Endodermal cell (in vitro differentiated cells): Measurements from ENCODE around the gene DMBT1. TPM values are rescaled to one million over a fixed set of nuclear protein-coding genes. Genes with fewer than 3 reads are reported as not detected.

Source experiments
- DNase-seq: peaks from one replicate; pipeline ENCODE4 v3.0.0-alpha.2; 2017
- H3K27ac ChIP-seq: 2 replicates; pipeline ENCODE4 v1.5.1; 2013; ENCODE audit warnings: mild to moderate bottlenecking, low read depth, low read length, moderate library complexity
- H3K27me3 ChIP-seq: 2 replicates; pipeline ENCODE4 v1.6.1; 2013; ENCODE audit warnings: mild to moderate bottlenecking, low read length, moderate library complexity; ENCODE audit not compliant: insufficient read depth, control insufficient read depth, poor library complexity, severe bottlenecking
- H3K36me3 ChIP-seq: 2 replicates; pipeline ENCODE4 v1.7.0; 2013; ENCODE audit warnings: mild to moderate bottlenecking, low read length, moderate library complexity; ENCODE audit not compliant: control insufficient read depth, insufficient read depth
- H3K4me1 ChIP-seq: one replicate; pipeline ENCODE4 v1.7.0; 2013; ENCODE audit warnings: low read length; ENCODE audit not compliant: control insufficient read depth, insufficient read depth
- H3K4me3 ChIP-seq: 2 replicates; pipeline ENCODE4 v1.5.1; 2013; ENCODE audit warnings: mild to moderate bottlenecking, low read length, moderate library complexity
- H3K9ac ChIP-seq: 2 replicates; pipeline ENCODE4 v1.6.1; 2013; ENCODE audit warnings: mild to moderate bottlenecking, low read length, moderate library complexity; ENCODE audit not compliant: poor library complexity, severe bottlenecking; ENCODE audit errors: extremely low read depth
- H3K9me3 ChIP-seq: 2 replicates; pipeline ENCODE4 v1.6.1; 2013; ENCODE audit warnings: mild to moderate bottlenecking, low read length, moderate library complexity; ENCODE audit not compliant: control insufficient read depth
- H3K27ac Mint-ChIP-seq: 2 replicates; pipeline ENCODE4 v1.8.0; 2020; ENCODE audit warnings: mixed read lengths
- H3K27me3 Mint-ChIP-seq: 2 replicates; pipeline ENCODE4 v1.8.0; 2021; ENCODE audit warnings: mild to moderate bottlenecking, mixed read lengths; ENCODE audit not compliant: insufficient read depth
- H3K36me3 Mint-ChIP-seq: 2 replicates; pipeline ENCODE4 v1.8.0; 2020; ENCODE audit warnings: low read depth, mixed read lengths
- H3K4me1 Mint-ChIP-seq: 2 replicates; pipeline ENCODE4 v1.8.0; 2020; ENCODE audit warnings: mixed read lengths
- H3K4me3 Mint-ChIP-seq: 2 replicates; pipeline ENCODE4 v1.8.0; 2020; ENCODE audit warnings: mild to moderate bottlenecking, moderate library complexity, mixed read lengths
- H3K9me3 Mint-ChIP-seq: 2 replicates; pipeline ENCODE4 v1.8.0; 2020; ENCODE audit warnings: mild to moderate bottlenecking, mixed read lengths
- CTCF ChIP-seq: fragments of 200-600 bp; sonication (generic); conservative IDR thresholded peaks from 2 replicates; pipeline ENCODE4 v1.5.0; 2021; ENCODE audit warnings: antibody characterized with exemption, mild to moderate bottlenecking
- WGBS, 2 experiments: methylation state at CpG; one replicate each; pipeline versions ENCODE4 v1.1.5 to v1.1.7; 2013; ENCODE audit warnings: missing lambda C conversion rate in 2 of 2, mixed read lengths in 1 of 2; ENCODE audit not compliant: insufficient coverage in 1 of 2, insufficient read length in 1 of 2; 5-methylcytosine and 5-hydroxymethylcytosine counted together
- total RNA-seq, 2 donors: library from RNA; stranded (reverse); fragmentation: NEBNext Ultra II Directional in 1 of 2; extraction: Animal tissue kit (Norgen Biotek cat#: 25700) in 1 of 2; gene quantifications; 2 replicates in 1 of 2; 3 replicates in 1 of 2; pipeline ENCODE4 v1.2.1, GENCODE V29; 2021

The DMBT1 gene
- total RNA-seq, 2 donors from 2014 or later, result not detected

- no peak for TF ChIP-seq CTCF
- Histone ChIP-seq H3K27me3 (peaks cover 16% of the 10 kb centered on the region), H3K36me3 (no peaks in the 10 kb centered on the region), H3K4me3 (no peak overlapping the region), H3K27ac (no peak overlapping the region), H3K9me3 (no peaks in the 10 kb centered on the region), H3K9ac (no peak overlapping the region), H3K4me1 (no peaks in the 10 kb centered on the region)
- 86 to 87% methylated on average over 4 to 7 of the region's 7 CpGs for whole genome bisulfite sequencing, 2 experiments
- Mint-ChIP-seq H3K36me3 (no peaks in the 10 kb centered on the region), H3K27me3 (peaks cover 21% of the 10 kb centered on the region), H3K4me3 (no peak overlapping the region), H3K9me3 (peaks cover 3% of the 10 kb centered on the region), H3K27ac (no peak overlapping the region), H3K4me1 (no peaks in the 10 kb centered on the region)
- no peak for DNase-seq
Measured at GRCh38 chr10:122519144-122519543, 41.4 kb upstream of the DMBT1 start.

- Histone ChIP-seq H3K4me3 (no peak overlapping the region), H3K27me3 (peaks cover 16% of the 10 kb centered on the region), H3K4me1 (no peaks in the 10 kb centered on the region), H3K27ac (no peak overlapping the region), H3K9ac (no peak overlapping the region), H3K9me3 (no peaks in the 10 kb centered on the region), H3K36me3 (no peaks in the 10 kb centered on the region)
- no peak for TF ChIP-seq CTCF
- Mint-ChIP-seq H3K9me3 (peaks cover 3% of the 10 kb centered on the region), H3K4me1 (no peaks in the 10 kb centered on the region), H3K27ac (no peak overlapping the region), H3K36me3 (no peaks in the 10 kb centered on the region), H3K4me3 (no peak overlapping the region), H3K27me3 (peaks cover 21% of the 10 kb centered on the region)
- WGBS, 2 experiments, result 91 to 92% methylated on average over 15 of the region's 15 CpGs
- no peak for DNase-seq
Measured at GRCh38 chr10:122519873-122520272, 40.7 kb upstream of the DMBT1 start.

GRCh38 chr10:122521011-122521410, 39.5 kb upstream of the DMBT1 start:
- WGBS, 2 experiments, result 75 to 85% methylated on average over 2 to 3 of the region's 3 CpGs
- peaks cover 24% of the 10 kb centered on the region for H3K27me3 Mint-ChIP-seq
- no peaks in the 10 kb centered on the region for H3K4me1 Mint-ChIP-seq
- no peak overlapping the region for H3K4me3 Mint-ChIP-seq
- no peak overlapping the region for H3K4me3 ChIP-seq
- H3K36me3 ChIP-seq, result no peaks in the 10 kb centered on the region
- no peaks in the 10 kb centered on the region for H3K9me3 ChIP-seq
- no peak overlapping the region for H3K27ac ChIP-seq
- no peaks in the 10 kb centered on the region for H3K36me3 Mint-ChIP-seq
- no peak overlapping the region for H3K9ac ChIP-seq
- DNase-seq, result no peak
- H3K27me3 ChIP-seq, result peaks cover 18% of the 10 kb centered on the region
- H3K9me3 Mint-ChIP-seq, result peaks cover 3% of the 10 kb centered on the region
- no peaks in the 10 kb centered on the region for H3K4me1 ChIP-seq
- no peak overlapping the region for H3K27ac Mint-ChIP-seq
- no peak for TF ChIP-seq CTCF
